AG09319 (cell line): ENCODE measurements around the gene ZNF507.
"Not testable (repeated sequence)": the region's sequence is repeated elsewhere in the genome, so short reads cannot be mapped to it uniquely, and the experiment has no call there.

Experiments used
- DNase-seq: peaks from one replicate; pipeline ENCODE4 v3.0.0-alpha.2; 2010; ENCODE audit warnings: low read depth; ENCODE audit errors: extremely low read depth
- CTCF ChIP-seq: IDR thresholded peaks from 2 replicates; pipeline ENCODE4 v1.5.1; 2011; ENCODE audit warnings: low read depth, mild to moderate bottlenecking, inconsistent platforms, low read length, moderate library complexity

ZNF507 gene

GRCh38 chr19:32367948-32368536, 22.6 kb downstream of the ZNF507 start:
- no peak for TF ChIP-seq CTCF
- DNase-seq, result no peak

GRCh38 chr19:32368787-32369186, 23.4 kb downstream of the ZNF507 start:
- TF ChIP-seq CTCF, result no peak
- no peak for DNase-seq

- no peak for TF ChIP-seq CTCF
- no peak for DNase-seq
Observed at GRCh38 chr19:32372726-32373517, 27.5 kb downstream of the ZNF507 start.

- no peak for TF ChIP-seq CTCF
- peak; percentile 93 for DNase-seq
Observed at GRCh38 chr19:32373585-32374295, 28.3 kb downstream of the ZNF507 start.

GRCh38 chr19:32374362-32374761, 29.0 kb downstream of the ZNF507 start:
- DNase-seq, result not testable (repeated sequence)

- TF ChIP-seq CTCF, result peak; percentile 18
- not testable (repeated sequence) for DNase-seq
Observed at GRCh38 chr19:32377088-32377487, 31.7 kb downstream of the ZNF507 start.

- TF ChIP-seq CTCF, result no peak
Observed at GRCh38 chr19:32380269-32380668, 34.9 kb downstream of the ZNF507 start.

More at GRCh38 chr19:32380269-32380668, 34.9 kb downstream of the ZNF507 start:
- no peak for DNase-seq
